ENCODE data around the gene UBAC1.
"Not testable (repeated sequence)": the region's sequence is repeated elsewhere in the genome, so short reads cannot be mapped to it uniquely, and the experiment has no call there.

Gene UBAC1

GRCh38 chr9:135951889-135952663, 9.1 kb downstream of the UBAC1 start:
- no peak for TF ChIP-seq ZNF274 (IDR thresholded peaks at IDR 0.05; ENCODE audit: low read depth, low read length)
- H3K4me3 ChIP-seq (ENCODE audit: low read length) = no peak overlapping the region

- H3K4me3 ChIP-seq (ENCODE audit: low read length) = not testable (repeated sequence)
These were observed 9.9 kb downstream of the UBAC1 start for GRCh38 chr9:135951310-135951709.

GRCh38 chr9:135950841-135951240, 10.3 kb downstream of the UBAC1 start:
- H3K4me3 ChIP-seq (ENCODE audit: low read length) = not testable (repeated sequence)

- no peak overlapping the region for H3K4me3 ChIP-seq (ENCODE audit: low read length)
- TF ChIP-seq ZNF274 (IDR thresholded peaks at IDR 0.05; ENCODE audit: low read depth, low read length) = no peak
These were observed 11.0 kb downstream of the UBAC1 start for GRCh38 chr9:135950135-135950682.

- no peak overlapping the region for H3K4me3 ChIP-seq (ENCODE audit: low read length)
- no peak for TF ChIP-seq ZNF274 (IDR thresholded peaks at IDR 0.05; ENCODE audit: low read depth, low read length)
These were observed 11.6 kb downstream of the UBAC1 start for GRCh38 chr9:135949501-135950134.

GRCh38 chr9:135948968-135949367, 12.2 kb downstream of the UBAC1 start:
- TF ChIP-seq ZNF274 (IDR thresholded peaks at IDR 0.05; ENCODE audit: low read depth, low read length) = no peak
- H3K4me3 ChIP-seq (ENCODE audit: low read length) = no peak overlapping the region

- no peak for TF ChIP-seq ZNF274 (IDR thresholded peaks at IDR 0.05; ENCODE audit: low read depth, low read length)
- no peak overlapping the region for H3K4me3 ChIP-seq (ENCODE audit: low read length)
These were observed 12.7 kb downstream of the UBAC1 start for GRCh38 chr9:135948446-135948845.

- no peak overlapping the region for H3K4me3 ChIP-seq (ENCODE audit: low read length)
- TF ChIP-seq ZNF274 (IDR thresholded peaks at IDR 0.05; ENCODE audit: low read depth, low read length) = no peak
These were observed 13.6 kb downstream of the UBAC1 start for GRCh38 chr9:135947582-135947981.

- not testable (repeated sequence) for H3K4me3 ChIP-seq (ENCODE audit: low read length)
These were observed 14.1 kb downstream of the UBAC1 start for GRCh38 chr9:135947105-135947504.

GRCh38 chr9:135946392-135946994, 14.7 kb downstream of the UBAC1 start:
- TF ChIP-seq ZNF274 (IDR thresholded peaks at IDR 0.05; ENCODE audit: low read depth, low read length) = no peak
- H3K4me3 ChIP-seq (ENCODE audit: low read length) = no peak overlapping the region

- no peak for TF ChIP-seq ZNF274 (IDR thresholded peaks at IDR 0.05; ENCODE audit: low read depth, low read length)
- H3K4me3 ChIP-seq (ENCODE audit: low read length) = no peak overlapping the region
These were observed 15.2 kb downstream of the UBAC1 start for GRCh38 chr9:135945969-135946368.

GRCh38 chr9:135944444-135945252, 16.5 kb downstream of the UBAC1 start:
- no peak overlapping the region for H3K4me3 ChIP-seq (ENCODE audit: low read length)
- TF ChIP-seq ZNF274 (IDR thresholded peaks at IDR 0.05; ENCODE audit: low read depth, low read length) = no peak

GRCh38 chr9:135943604-135944003, 17.6 kb downstream of the UBAC1 start:
- H3K4me3 ChIP-seq (ENCODE audit: low read length) = not testable (repeated sequence)

GRCh38 chr9:135941288-135941995, 19.7 kb downstream of the UBAC1 start:
- H3K4me3 ChIP-seq (ENCODE audit: low read length) = no peak overlapping the region
- TF ChIP-seq ZNF274 (IDR thresholded peaks at IDR 0.05; ENCODE audit: low read depth, low read length) = no peak

All from GM08714 (cell line).